Stimulated activated CD4-positive, alpha-beta T cell treated with anti-CD3 and anti-CD28 coated beads, Interleukin-1b, Interleukin-23, amount 100 ng/mL, for 1 hour (primary cell): ENCODE results near the gene DBN1.
"Not testable (repeated sequence)": the region's sequence is repeated elsewhere in the genome, so short reads cannot be mapped to it uniquely, and the experiment has no call there.

ENCODE experiments used
- DNase-seq, 2 donors: peaks; one replicate each; pipeline ENCODE4 v3.0.0-alpha.2; 2020; ENCODE audit warnings: low read depth in 2 of 2

The DBN1 gene

DNA sequence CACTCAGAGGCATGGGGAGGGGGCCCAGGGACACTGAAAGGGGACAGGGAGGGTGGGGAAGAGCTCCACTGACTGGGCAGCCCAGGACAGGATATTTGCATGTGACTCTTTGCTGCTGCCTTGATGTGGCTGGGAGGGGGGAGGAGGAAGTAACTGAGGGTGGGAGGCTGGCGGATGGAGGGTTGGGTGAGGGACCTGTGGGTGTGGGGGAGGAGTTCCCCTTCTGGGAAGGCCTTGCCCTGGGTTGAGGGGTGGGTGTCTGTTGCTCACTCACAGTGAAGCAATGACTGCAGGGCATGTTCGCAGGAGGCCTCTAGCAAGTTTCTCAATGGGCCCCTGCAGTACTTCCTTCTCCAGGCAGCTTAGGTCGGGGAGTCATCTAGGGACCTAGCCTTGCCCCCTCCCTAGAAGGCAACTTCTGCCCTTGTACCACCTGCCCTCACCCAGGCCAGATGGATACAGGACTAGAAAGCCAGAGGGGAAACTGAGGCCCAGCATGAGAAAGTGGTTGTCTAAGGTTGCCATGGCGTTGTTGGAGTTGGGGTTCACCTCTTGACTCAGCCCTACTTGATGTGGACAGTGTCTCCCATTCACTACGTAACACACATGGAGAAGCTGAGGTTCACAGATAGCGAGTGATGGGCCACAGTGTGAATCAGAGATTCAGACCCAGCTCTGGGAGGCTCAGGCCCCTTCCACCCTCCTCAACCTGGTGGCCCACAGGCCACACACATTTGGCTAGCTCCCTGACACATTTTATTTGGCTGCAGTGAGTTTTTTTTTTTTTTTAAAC, 44.0 kb downstream of the DBN1 start:
- DNase-seq = peak; percentile 60 to 73

DNA sequence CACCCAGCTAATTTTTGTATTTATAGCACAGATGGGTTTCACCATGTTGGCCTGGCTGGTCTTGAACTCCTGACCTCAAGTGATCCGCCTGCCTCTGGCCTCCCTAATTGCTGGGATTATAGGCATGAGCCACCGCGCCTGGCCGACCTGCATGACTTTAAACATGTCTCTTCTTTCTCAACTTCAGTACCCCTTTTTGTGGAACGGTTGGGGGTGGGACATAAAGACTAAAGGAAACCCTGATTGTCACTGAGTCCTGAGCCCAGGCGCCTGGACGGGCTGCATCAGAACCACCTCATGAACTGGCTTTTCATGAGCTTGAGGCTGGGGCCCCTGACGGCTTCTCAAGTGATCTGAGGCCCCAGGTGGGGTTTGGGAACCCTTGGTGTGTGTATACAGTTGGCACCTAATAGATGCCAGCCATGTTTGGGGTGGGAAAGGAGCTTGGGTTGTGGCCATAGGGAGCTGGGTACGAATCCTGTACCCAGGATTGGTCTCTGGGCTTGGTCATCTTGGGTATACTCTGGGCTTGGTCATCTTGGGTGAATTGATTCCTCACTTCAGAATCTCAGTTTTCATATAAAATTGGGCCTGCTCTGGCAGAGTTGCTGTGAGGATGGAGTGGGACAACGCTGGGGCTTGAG, 44.7 kb downstream of the DBN1 start:
- no peak for DNase-seq

DNA sequence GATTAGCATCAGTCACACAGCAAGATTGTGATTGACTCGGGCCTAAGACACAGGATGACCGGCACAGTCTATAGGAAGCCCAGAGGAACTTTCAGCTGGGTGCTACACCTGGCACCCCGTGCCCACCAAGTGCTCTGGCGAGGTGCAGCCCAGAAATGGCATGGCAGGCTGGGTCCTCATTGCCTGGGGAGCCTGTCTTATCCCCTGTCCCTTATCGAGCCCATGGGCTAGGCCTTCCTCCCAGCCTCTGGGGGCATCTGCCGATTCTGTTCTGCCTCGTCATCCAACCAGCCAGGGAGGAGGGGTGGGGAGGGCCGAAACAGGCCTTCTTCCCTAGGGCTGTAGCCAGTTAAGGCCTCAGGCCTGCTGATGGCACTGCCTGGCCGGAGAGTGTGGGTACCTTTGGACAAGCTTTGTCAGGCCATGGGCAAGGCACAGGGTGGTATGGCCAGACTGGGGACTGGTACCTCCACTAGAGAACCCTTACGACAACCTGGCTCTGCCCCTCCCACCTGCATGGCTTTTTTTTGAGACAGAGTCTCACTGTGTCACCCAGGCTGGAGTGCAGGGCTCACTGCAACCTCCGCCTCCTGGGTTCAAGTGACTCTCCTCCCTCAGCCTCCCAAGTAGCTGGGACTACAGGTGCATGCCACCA, 45.4 kb downstream of the DBN1 start:
- DNase-seq = no peak

DNA sequence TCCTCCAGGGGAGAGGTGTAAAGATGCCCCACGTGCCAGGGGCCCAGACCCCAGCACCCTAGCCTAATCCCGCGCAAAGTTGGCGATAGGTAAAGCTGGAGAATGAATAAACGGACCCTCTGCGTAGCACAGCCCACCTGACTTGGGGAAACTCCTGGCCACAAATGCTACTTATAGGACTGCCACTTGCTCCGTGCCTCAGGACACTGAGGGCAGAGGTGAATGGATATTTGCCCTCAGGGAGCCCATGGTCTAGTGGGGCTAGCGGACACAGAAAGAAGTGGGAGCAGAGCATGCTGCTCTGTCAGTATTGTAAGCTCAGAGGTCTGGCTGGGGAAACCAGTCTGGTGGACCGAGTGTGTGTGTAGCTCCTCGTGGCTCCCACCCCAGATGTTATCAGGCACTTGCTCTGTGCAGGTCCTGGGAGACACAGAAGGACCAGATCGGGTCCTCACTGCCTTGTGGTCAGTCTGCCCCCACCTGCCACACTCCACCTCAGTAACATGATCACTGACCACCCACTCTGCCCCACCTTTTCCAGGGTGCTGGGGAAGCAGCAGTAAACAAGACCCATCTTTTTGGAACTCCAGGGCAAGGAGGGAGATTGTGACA, 46.1 kb downstream of the DBN1 start:
- no peak for DNase-seq

DNA sequence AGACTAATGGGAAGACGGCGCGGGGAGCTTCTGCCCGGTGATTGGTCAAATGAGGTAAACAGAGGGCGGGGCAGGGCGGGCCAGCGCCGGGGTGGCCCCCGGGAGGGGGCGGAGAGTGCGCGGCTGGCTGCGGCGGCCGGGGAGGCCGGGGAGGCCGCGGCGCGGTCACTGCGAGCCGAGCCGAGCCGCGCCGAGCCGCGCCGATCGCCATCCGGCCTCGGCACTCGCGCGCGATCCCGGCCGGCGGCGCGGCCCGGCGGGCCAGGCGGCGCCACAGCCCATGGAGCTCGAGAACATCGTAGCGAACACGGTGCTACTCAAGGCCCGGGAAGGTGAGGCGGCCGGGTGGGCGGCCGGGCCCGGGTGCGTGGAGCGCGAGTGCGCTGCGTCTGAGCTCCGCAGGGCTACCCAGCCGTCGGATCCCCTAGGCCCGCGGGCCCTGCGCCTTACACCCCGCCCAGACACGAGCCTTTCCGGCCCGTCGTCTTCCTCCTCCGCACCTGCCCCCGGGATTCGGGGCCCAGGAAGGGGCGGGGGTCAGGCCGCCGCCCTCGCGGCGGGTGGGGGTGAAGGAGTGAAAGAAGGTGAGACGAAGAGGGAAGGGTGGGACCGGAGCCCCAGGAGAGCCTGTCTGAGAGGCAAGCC, 46.7 kb downstream of the DBN1 start, which contains the start of gene GRK6:
GRK6 (plus strand) TSS at position 111 of the 645 bp plus-strand sequence; CDS start at position 281, 170 bp downstream.
- DNase-seq = no peak

DNA sequence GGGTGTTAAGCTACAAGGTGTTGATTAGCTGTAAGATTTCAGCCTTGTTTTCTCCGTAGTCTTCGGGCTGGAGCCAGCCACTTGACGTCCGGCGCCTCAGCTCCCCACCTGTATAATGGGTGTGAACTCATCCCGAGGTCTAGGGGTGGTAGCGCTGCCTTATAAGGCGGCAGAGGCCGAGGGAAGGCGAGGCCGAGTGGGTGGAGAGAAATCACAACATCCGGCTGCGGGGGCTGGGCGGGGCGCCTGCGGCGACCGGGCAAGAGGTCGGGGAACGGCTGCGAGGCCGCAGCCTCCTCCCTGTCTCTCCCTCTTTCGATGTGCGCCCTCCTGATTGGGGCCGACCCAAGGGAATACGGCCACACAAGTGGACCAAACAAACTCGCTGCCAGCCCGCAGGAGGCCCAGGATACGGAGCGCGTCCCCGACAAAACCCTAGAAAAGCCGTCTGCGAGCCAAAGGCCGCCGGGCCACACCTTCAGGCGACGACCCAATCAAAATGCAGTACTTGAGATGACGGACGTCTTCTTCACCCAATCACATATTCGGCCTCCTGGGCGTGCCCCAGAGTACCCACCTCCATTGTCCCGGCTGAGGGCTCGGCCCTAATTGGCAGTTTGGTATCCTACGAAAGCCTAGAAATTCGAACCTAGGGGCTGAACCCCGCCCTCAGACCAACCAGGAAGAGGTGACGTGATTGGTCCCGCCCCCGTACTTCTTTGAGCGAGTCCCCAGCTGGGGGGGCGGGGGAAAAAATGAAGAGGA, 47.5 kb downstream of the DBN1 start:
- DNase-seq = peak; percentile 93 to 100

DNA sequence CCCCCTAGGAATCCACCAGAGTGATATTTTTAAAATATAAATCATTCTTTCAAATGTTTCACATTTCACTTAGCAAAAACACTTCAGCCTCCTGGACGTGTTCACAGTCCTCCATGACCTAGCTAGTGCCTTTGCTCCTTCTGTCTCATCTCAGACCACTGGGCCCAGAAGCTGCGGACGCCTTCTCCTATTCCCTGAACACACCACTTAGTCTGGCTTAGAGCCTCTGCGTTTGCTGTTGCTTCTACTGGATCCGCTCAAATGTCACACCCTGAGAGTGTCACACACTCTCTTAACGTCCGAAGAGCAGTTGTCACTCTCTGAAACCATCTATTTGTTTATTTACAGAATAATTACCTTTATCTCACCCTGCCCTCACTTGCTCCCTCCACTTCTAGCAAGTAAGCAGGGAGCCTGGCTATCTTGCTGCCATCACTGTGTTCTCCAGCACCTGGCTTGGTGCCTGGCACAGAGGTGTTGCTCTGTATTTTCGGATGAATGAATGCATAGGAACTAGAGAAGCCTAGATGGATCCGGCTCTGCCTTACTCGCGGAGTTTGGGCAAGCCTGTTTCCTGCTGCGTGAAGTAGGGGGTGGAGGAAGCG, 48.1 kb downstream of the DBN1 start:
- DNase-seq = no peak

DNA sequence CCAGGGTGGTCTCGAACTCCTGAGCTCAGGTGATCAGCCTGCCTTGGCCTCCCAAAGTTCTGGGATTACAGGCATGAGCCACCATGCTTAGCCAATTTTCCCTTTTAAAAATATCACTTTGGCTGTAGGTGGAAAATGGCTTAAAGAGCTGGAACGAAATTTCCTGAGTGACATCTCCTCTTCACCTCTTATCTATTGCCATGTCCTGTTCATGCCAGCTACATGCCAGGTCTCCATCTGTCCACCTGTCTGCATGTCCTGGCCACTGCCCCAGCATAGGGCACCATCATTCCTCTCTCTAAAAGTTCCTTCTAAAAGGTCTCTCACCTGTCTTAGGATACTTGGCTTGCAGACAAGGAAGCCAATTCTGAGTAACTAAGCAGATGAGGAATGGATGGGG, 49.8 kb downstream of the DBN1 start:
- no peak for DNase-seq

DNA sequence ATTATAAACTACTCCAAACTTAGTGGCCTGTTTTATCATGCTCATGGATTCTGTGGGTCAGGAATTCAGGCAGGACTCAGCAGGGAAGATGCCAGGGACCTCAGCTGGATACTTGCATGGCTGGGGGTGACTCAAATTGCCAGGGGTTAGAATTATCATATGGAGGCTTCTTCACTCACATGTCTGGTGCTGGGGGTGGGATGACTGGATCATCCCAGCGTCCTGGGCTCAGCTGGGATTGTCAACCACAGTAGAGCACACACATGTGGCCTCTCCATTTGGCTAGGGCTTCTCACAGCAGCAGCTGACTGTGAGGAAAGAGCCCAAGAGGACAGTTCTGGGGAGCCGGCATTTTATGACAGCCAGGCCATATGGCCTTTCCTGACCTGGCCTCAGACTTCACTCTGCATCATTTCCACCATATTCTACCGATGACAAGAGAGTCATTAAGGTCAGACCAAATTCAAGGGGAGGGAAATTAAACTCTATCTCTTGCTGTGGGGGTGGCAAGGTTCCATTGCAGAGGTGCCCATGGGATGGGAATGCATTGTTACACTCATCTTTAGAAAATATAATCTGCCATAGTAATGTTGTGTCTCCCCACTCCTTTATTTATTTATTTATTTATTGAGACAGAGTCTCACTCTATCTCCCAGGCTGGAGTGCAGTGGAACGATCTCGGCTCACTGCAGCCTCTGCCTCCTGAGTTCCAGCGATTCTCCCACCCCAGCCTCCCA, 52.2 kb downstream of the DBN1 start:
- no peak for DNase-seq

DNA sequence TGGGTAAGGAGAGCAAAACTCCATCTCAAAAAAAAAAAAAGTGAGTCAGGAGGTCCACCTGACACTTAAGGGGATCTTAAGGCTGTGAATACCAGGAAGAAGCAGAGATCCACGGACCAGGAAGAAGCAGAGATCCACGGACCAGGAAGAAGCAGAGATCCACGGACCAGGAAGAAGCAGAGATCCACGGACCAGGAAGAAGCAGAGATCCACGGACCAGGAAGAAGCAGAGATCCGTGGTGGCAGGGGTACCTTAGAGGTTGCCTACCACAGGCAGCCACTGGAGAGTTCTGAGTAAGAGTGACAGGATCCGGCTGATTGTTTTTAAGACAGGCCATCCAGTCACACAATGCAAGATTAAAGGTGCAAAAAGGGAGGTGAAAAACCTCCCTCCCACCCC, 53.0 kb downstream of the DBN1 start:
- not testable (repeated sequence) for DNase-seq

DNA sequence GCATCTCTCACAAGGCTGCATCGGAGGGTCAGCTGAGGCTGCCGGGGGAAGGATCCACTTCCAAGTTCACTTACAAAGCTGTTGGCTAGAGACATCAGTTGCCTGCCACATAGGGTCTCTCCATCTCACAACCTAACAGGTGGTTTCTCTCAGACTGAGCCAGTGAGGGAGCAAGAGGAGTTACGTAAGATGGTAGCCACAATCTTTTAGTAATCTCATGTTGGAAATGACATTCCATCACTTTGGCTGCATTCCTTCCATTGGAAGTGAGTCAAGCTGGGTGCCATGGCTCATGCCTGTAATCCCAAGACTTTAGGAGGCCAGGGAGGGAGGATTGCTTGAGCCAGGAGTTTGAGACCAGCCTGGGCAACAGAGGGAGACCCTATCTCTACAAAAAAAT, 54.4 kb downstream of the DBN1 start:
- DNase-seq = no peak

DNA sequence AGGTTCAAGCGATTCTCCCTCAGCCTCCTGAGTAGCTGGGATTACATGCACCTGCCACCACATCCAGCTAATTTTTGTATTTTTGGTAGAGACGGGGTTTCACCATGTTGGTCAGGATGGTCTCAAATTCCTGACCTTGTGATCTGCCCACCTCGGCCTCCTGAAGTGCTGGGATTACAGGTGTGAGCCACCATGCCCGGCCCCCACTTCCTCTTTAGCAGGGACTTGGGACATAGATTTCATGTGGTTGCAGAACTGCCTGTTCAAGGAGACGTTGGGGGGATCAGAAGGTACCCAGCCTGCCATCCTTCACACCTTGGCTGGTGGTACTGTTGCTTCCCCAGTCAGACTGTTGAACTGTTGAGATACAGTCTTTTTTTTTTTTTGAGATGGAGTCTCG, 56.4 kb downstream of the DBN1 start:
- not testable (repeated sequence) for DNase-seq

DNA sequence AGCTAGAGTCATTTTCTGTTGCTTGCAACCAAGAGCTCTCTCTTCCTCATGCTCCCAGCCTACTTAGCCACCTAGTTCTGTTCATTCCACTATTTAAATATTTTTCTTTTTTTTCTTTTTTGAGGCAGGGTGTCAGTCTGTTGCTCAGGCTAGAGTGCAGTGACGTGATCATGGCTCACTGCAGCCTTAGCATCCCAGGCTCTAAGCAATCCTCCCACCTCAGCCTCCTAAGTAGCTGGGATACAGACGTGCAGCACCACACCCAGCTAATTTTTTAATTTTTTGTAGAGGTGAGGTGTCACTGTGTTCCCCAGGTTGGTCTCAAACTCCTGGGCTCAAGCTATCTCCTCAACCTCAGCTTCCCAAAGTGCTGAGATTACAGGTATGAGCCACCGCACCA, 59.0 kb downstream of the DBN1 start:
- no peak for DNase-seq

DNA sequence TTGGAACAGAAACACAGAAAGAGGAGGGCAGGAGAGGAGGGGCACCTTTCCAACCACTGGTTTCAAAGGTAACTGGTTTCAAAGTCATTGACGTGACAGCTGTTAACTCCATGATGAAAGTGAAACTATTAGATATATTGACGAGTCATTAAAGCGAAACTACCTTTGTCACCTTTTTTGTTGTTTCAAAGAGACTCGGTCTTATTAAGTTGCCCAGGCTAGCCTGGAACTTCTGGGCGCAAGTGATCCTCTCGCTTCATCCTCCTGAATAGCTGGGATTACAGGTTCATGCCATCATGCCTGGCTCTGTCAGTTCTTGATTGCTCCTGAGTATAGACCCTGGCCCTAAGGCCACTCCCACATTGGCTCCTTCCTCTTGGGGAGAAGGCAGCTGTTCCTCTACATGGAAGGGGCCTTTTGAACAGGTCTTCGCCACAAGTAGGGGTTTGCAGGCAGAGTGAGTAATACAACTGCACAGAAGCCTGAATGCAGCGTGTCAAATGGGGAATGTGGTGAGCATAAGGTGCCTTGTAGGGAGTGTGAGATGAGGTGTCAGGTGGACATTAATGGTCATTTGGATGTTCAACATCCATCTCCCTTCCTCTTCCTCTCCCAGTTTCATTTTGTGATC, 60.7 kb downstream of the DBN1 start:
- no peak for DNase-seq

DNA sequence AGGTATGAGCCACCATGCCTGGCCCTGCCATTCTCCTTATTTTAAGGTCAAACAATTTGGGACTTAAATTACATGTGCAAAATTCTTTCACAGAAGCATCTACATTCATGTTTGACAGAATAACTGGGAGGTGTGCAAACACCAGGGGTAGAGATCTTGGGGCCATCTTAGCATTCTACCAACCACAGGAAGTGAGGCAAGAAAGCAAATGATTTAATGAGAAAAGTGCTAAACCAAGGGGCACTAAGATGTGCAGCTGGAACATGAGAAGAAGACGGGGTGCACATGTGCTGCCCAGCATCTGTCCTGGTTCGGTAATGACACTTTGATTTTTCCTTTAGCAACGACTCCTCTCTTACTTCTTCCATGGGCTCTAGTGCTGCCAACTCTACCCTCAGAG, 62.9 kb downstream of the DBN1 start:
- DNase-seq = no peak

DNA sequence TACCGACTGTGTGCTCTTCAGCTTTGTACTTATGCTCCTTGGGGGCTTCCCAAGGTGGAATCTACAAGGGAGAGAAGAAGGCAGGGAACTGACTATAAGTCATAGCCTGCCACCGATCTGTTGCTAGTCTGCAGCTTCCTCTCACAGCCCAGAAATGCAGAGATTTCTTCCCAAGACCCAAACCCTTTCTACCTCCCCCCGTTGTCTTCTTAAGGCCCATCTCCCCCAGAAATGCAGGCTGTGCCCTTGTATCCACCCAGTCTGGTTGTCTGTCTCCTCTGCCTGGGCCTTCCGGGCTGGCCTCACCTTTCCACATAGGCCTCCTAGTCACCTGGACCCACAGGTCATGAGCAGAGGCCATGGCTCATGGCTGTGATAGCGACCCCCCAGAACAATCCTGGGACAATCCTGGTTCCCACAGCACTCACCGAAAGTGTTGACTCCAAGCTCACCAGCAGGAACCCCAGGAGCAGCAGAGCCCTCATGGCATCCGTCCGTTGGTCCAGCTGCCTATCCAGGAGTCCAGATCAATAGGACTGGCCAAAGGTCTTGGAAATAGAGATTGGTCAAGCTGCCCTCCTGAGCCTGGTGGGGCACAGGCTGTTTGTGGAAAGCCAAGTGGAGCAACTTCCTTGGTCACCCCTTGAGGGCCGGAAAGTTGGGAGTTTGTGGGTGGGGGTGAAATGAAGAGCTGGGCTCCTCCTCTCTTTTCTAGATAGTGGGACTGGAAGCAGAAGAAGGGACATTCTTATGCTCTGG, 64.2 kb downstream of the DBN1 start, which contains the start of gene F12:
F12 (minus strand) TSS at position 522 of the 759 bp plus-strand sequence; CDS start at position 485, 37 bp downstream.
- no peak for DNase-seq
